Measurements from ENCODE around the gene INO80. TPM values are rescaled to one million over a fixed set of nuclear protein-coding genes. Genes with fewer than 3 reads are reported as not detected.
"Not testable (repeated sequence)": the region's sequence is repeated elsewhere in the genome, so short reads cannot be mapped to it uniquely, and the experiment has no call there.

Gene INO80
- 14.8 and 15.7 TPM in 2 replicates for total RNA-seq (2014; rRNA removed; shearing (Covaris generic))
- polyA plus RNA-seq (2015; cell fraction: cytosol; rRNA removed), result 14.6 and 22.7 TPM in 2 replicates
- polyA plus RNA-seq (2015; cell fraction: nucleus; rRNA removed), result 8.7 and 21.0 TPM in 2 replicates

- in situ Hi-C loops (cut with HindIII; ENCODE audit: low pct_unique_long_range_greater_than_20kb, low sequenced_read_pairs), result no loop called here
- DNase-seq (ENCODE audit: low read depth, low spot score), result peak; percentile 98
Measured at GRCh38 chr15:41116116-41116961, at the start of gene INO80. INO80 (minus strand) TSS chr15:41116280; CDS start chr15:41096310, 19,970 bp downstream.

GRCh38 chr15:41161736-41162135 lies 45.7 kb upstream of the INO80 start:
- in situ Hi-C loops (cut with HindIII; ENCODE audit: low pct_unique_long_range_greater_than_20kb, low sequenced_read_pairs), result no loop called here
- no peak for DNase-seq (ENCODE audit: low read depth, low spot score)

GRCh38 chr15:41161336-41161735 lies 45.3 kb upstream of the INO80 start:
- DNase-seq (ENCODE audit: low read depth, low spot score), result no peak
- in situ Hi-C loops (cut with HindIII; ENCODE audit: low pct_unique_long_range_greater_than_20kb, low sequenced_read_pairs), result no loop called here

GRCh38 chr15:41160639-41161315 lies 44.7 kb upstream of the INO80 start:
- DNase-seq (ENCODE audit: low read depth, low spot score), result no peak
- in situ Hi-C loops (cut with HindIII; ENCODE audit: low pct_unique_long_range_greater_than_20kb, low sequenced_read_pairs), result no loop called here

GRCh38 chr15:41154412-41154811 lies 38.3 kb upstream of the INO80 start:
- in situ Hi-C loops (cut with HindIII; ENCODE audit: low pct_unique_long_range_greater_than_20kb, low sequenced_read_pairs), result no loop called here
- DNase-seq (ENCODE audit: low read depth, low spot score), result no peak

- in situ Hi-C loops (cut with HindIII; ENCODE audit: low pct_unique_long_range_greater_than_20kb, low sequenced_read_pairs), result no loop called here
- no peak for DNase-seq (ENCODE audit: low read depth, low spot score)
Measured at GRCh38 chr15:41153733-41154132, 37.7 kb upstream of the INO80 start.

GRCh38 chr15:41151451-41152005 lies 35.4 kb upstream of the INO80 start:
- DNase-seq (ENCODE audit: low read depth, low spot score), result no peak
- in situ Hi-C loops (cut with HindIII; ENCODE audit: low pct_unique_long_range_greater_than_20kb, low sequenced_read_pairs), result no loop called here

GRCh38 chr15:41150279-41150678 lies 34.2 kb upstream of the INO80 start:
- no peak for DNase-seq (ENCODE audit: low read depth, low spot score)
- in situ Hi-C loops (cut with HindIII; ENCODE audit: low pct_unique_long_range_greater_than_20kb, low sequenced_read_pairs), result no loop called here

- in situ Hi-C loops (cut with HindIII; ENCODE audit: low pct_unique_long_range_greater_than_20kb, low sequenced_read_pairs), result no loop called here
Measured at GRCh38 chr15:41148065-41148464, 32.0 kb upstream of the INO80 start.

GRCh38 chr15:41139619-41140018 lies 23.5 kb upstream of the INO80 start:
- DNase-seq (ENCODE audit: low read depth, low spot score), result no peak
- in situ Hi-C loops (cut with HindIII; ENCODE audit: low pct_unique_long_range_greater_than_20kb, low sequenced_read_pairs), result no loop called here

More at GRCh38 chr15:41148065-41148464, 32.0 kb upstream of the INO80 start:
- DNase-seq (ENCODE audit: low read depth, low spot score), result no peak

GRCh38 chr15:41139112-41139511 lies 23.0 kb upstream of the INO80 start:
- DNase-seq (ENCODE audit: low read depth, low spot score); in situ Hi-C loops (cut with HindIII; ENCODE audit: low pct_unique_long_range_greater_than_20kb, low sequenced_read_pairs): not testable (repeated sequence)

- DNase-seq (ENCODE audit: low read depth, low spot score); in situ Hi-C loops (cut with HindIII; ENCODE audit: low pct_unique_long_range_greater_than_20kb, low sequenced_read_pairs): not testable (repeated sequence)
Measured at GRCh38 chr15:41135580-41135979, 19.5 kb upstream of the INO80 start.

GRCh38 chr15:41133454-41133853 lies 17.4 kb upstream of the INO80 start:
- no peak for DNase-seq (ENCODE audit: low read depth, low spot score)
- in situ Hi-C loops (cut with HindIII; ENCODE audit: low pct_unique_long_range_greater_than_20kb, low sequenced_read_pairs), result no loop called here

GRCh38 chr15:41132094-41132493 lies 16.0 kb upstream of the INO80 start:
- in situ Hi-C loops (cut with HindIII; ENCODE audit: low pct_unique_long_range_greater_than_20kb, low sequenced_read_pairs); DNase-seq (ENCODE audit: low read depth, low spot score): not testable (repeated sequence)

- in situ Hi-C loops (cut with HindIII; ENCODE audit: low pct_unique_long_range_greater_than_20kb, low sequenced_read_pairs), result no loop called here
- DNase-seq (ENCODE audit: low read depth, low spot score), result no peak
Measured at GRCh38 chr15:41128174-41128902, 12.3 kb upstream of the INO80 start.

- in situ Hi-C loops (cut with HindIII; ENCODE audit: low pct_unique_long_range_greater_than_20kb, low sequenced_read_pairs), result no loop called here
Measured at GRCh38 chr15:41125931-41126642, 10.0 kb upstream of the INO80 start.

GRCh38 chr15:41125063-41125669 lies 9.1 kb upstream of the INO80 start:
- in situ Hi-C loops (cut with HindIII; ENCODE audit: low pct_unique_long_range_greater_than_20kb, low sequenced_read_pairs), result no loop called here
- no peak for DNase-seq (ENCODE audit: low read depth, low spot score)

More at GRCh38 chr15:41125931-41126642, 10.0 kb upstream of the INO80 start:
- no peak for DNase-seq (ENCODE audit: low read depth, low spot score)

Data from SK-MEL-5 (cell line).